ENCODE results near the gene LRMDA. TPM values are rescaled to one million over a fixed set of nuclear protein-coding genes. Genes with fewer than 3 reads are reported as not detected.

The LRMDA gene
- total and polyA plus RNA-seq, 2 of the 8 experiments (the other 6 are each of a cell fraction or from before 2014, with no cell fraction given), result 0.86 to 2.8 TPM

DNA sequence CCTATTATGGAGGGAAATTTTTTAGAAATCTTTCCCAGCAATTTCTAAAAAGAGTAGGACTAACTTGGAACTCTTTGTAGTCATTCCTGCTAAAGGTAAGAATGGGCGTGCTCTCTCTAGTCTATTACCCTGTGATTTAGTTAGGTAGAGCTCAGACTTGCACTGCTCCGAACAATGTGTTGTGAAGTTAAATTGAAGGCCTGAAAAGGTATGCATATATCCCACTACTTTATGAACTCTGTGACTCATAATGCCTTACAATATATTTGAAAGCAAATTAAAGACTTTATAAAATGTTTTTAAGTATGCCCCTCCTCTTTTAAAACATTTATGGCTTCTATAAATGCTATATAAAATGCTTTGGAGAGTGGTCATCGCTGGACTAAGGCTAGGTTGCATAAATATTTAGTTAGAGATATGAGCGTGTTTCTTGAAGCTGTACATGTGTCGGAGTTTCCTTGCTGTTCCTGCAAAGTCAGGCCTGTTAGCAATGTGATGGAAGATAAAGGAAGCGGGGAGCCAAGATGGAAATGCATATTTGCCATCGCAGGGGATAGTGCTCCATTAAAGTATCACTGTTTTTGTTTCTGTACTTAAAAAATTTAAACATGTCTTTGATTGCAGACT is 761.4 kb downstream of the LRMDA start:
- Histone ChIP-seq H3K27ac (ENCODE audit: low read depth, low read length) (no peak overlapping the region), H3K23ac (ENCODE audit: insufficient read length) (no peak overlapping the region), H3K4me1 (replicated peaks in 1 of 4; ENCODE audit: control insufficient read depth in 3 of 4, insufficient read depth in 4 of 4, low read length in 3 of 4) (peaks cover 0 to 14% (median 1%) of the 10 kb centered on the region in 4 experiments; a peak in 3 of 7 replicates), H2BK120ac (replicated peaks; ENCODE audit: low read depth, low read length) (no peak overlapping the region), H3K9me3 (ENCODE audit: insufficient read depth in 2 of 2, low read depth in 1 of 2, low read length in 1 of 2) (no peaks in the 10 kb centered on the region), H2BK20ac (ENCODE audit: low read length) (no peak overlapping the region), H2AK5ac (ENCODE audit: low read depth, low read length) (no peak overlapping the region), H4K8ac (ENCODE audit: extremely low read depth, insufficient read depth, low read length) (no peak overlapping the region), H2BK12ac (ENCODE audit: low read depth, low read length) (no peak overlapping the region), H4K5ac (ENCODE audit: insufficient read length, low read depth, low read length) (no peak overlapping the region), H3K79me2 (ENCODE audit: control insufficient read depth in 1 of 2, insufficient read depth in 2 of 2, low read length in 2 of 2) (no peaks in the 10 kb centered on the region), H3K14ac (ENCODE audit: insufficient read length) (no peak overlapping the region), H4K20me1 (replicated peaks in 1 of 2; ENCODE audit: control insufficient read depth in 1 of 2, insufficient read depth in 2 of 2, low read length in 2 of 2) (no peaks in the 10 kb centered on the region), H3K18ac (ENCODE audit: extremely low read depth, low read length) (no peak overlapping the region), H3K23me2 (ENCODE audit: low read depth, low read length) (no peaks in the 10 kb centered on the region), H2BK5ac (ENCODE audit: low read depth, low read length) (no peak overlapping the region), H3K56ac (replicated peaks; ENCODE audit: insufficient read length, low read depth, low read length) (no peak overlapping the region), H3K9ac (replicated peaks in 1 of 4; ENCODE audit: extremely low read depth in 1 of 4, low read depth in 3 of 4, low read length in 3 of 4) (no peak overlapping the region), H3K4me2 (ENCODE audit: insufficient read depth in 1 of 2, low read depth in 2 of 2, low read length in 2 of 2) (no peak overlapping the region), H3K79me1 (ENCODE audit: low read depth, low read length) (no peaks in the 10 kb centered on the region), H4K91ac (replicated peaks; ENCODE audit: insufficient read length, low read length) (no peak overlapping the region), H3K27me3 (replicated peaks in 1 of 4; ENCODE audit: control insufficient read depth in 3 of 4, extremely low read depth in 1 of 4, insufficient read depth in 3 of 4, low read length in 3 of 4) (no peaks in the 10 kb centered on the region), H2AFZ (ENCODE audit: low read length) (no peak overlapping the region), H3K4me3 (ENCODE audit: extremely low read depth in 1 of 4, insufficient read depth in 2 of 4, low read depth in 3 of 4, low read length in 4 of 4) (no peak overlapping the region), H2BK15ac (ENCODE audit: low read length) (no peak overlapping the region), H3K4ac (replicated peaks; ENCODE audit: insufficient read length, low read depth, low read length) (no peak overlapping the region), H3K36me3 (ENCODE audit: control insufficient read depth in 2 of 4, insufficient read depth in 4 of 4, low read length in 3 of 4) (no peaks in the 10 kb centered on the region)
- ChIA-PET CTCF (ENCODE audit: partially characterized antibody) (interaction anchor here (1.1 to 1.9 kb wide), 3 partner anchors 10 to 88 kb away, joined by 3 to 4 read pairs (median 3); no protein-coding TSS in a partner anchor), POLR2A (ENCODE audit: partially characterized antibody) (no interaction called here)
- TF ChIP-seq SP1 (IDR thresholded peaks at IDR 0.05; ENCODE audit: low read depth, low read length), result no peak
- WGBS, 2 experiments (ENCODE audit: extremely low coverage in 1 of 2, insufficient coverage in 1 of 2, insufficient read length in 1 of 2, insufficient replicate concordance in 2 of 2, low coverage in 1 of 2, low lambda C conversion rate in 2 of 2, missing lambda C conversion rate in 1 of 2), result 90% methylated on average over 7 of the region's 7 CpGs; no CpG with 5 or more reads in 1 of the 2 experiments
- no peak for DNase-seq (ENCODE audit: low read depth in 1 of 2, low spot score in 2 of 2)
- no peak for FAIRE-seq
